Activated naive CD8-positive, alpha-beta T cell treated with anti-CD3 and anti-CD28 coated beads, Interleukin-2, amount 10 ng/mL, durations not matched to agents 7 days and 5 days (primary cell): ENCODE results near the gene EFCAB6. TPM values are rescaled to one million over a fixed set of nuclear protein-coding genes. Genes with fewer than 3 reads are reported as not detected.

ENCODE experiments used
- ATAC-seq: fragments of 150-1000 bp; cut with Tn5 transposase; one replicate; pipeline ENCODE4 v1.10.0; 2021; ENCODE audit warnings: low read depth, moderate library complexity
- POLR2A ChIA-PET: fragments of 350-600 bp; sonication (Branson Sonifier 250); formaldehyde crosslinking; loops from one replicate; lab custom pipeline; 2021; ENCODE audit warnings: antibody characterized with exemption; lab: Charles Lee
- DNase-seq: peaks from one replicate; pipeline ENCODE4 v3.0.0; 2021
- H3K27ac Mint-ChIP-seq: one replicate; pipeline ENCODE4 v1.8.0; 2022; ENCODE audit warnings: mild to moderate bottlenecking, mixed read lengths
- H3K27me3 Mint-ChIP-seq: one replicate; pipeline ENCODE4 v1.8.0; 2022; ENCODE audit warnings: mild to moderate bottlenecking, moderate library complexity, mixed read lengths
- H3K36me3 Mint-ChIP-seq: one replicate; pipeline ENCODE4 v1.8.0; 2021; ENCODE audit warnings: mild to moderate bottlenecking, mixed read lengths
- H3K4me1 Mint-ChIP-seq: one replicate; pipeline ENCODE4 v1.8.0; 2021; ENCODE audit warnings: mixed read lengths
- H3K4me3 Mint-ChIP-seq: one replicate; pipeline ENCODE4 v1.8.0; 2022; ENCODE audit warnings: mild to moderate bottlenecking, moderate library complexity, mixed read lengths
- H3K9me3 Mint-ChIP-seq: one replicate; pipeline ENCODE4 v1.8.0; 2021; ENCODE audit warnings: mixed read lengths
- total RNA-seq, 2 experiments: library from RNA; stranded (reverse); gene quantifications; one replicate each; pipeline ENCODE4 v1.2.3, GENCODE V29; 2021

EFCAB6 gene
- total RNA-seq, 2 experiments from 2014 or later = 0.19 to 0.37 TPM

GRCh38 chr22:43583501-43583900, 228.6 kb downstream of the EFCAB6 start:
- no peak overlapping the region for H3K27ac Mint-ChIP-seq
- POLR2A ChIA-PET = no interaction called here

GRCh38 chr22:43582394-43582793, 229.7 kb downstream of the EFCAB6 start:
- Mint-ChIP-seq H3K4me1 (no peaks in the 10 kb centered on the region), H3K36me3 (no peaks in the 10 kb centered on the region), H3K27me3 (peaks cover 3% of the 10 kb centered on the region), H3K9me3 (peaks cover 6% of the 10 kb centered on the region), H3K27ac (no peak overlapping the region), H3K4me3 (no peak overlapping the region)
- ATAC-seq (no peak), DNase-seq (no peak)
- POLR2A ChIA-PET = no interaction called here

More at GRCh38 chr22:43583501-43583900, 228.6 kb downstream of the EFCAB6 start:
- peaks cover 6% of the 10 kb centered on the region for H3K9me3 Mint-ChIP-seq
- no peaks in the 10 kb centered on the region for H3K4me1 Mint-ChIP-seq
- H3K4me3 Mint-ChIP-seq = no peak overlapping the region
- H3K27me3 Mint-ChIP-seq = peaks cover 3% of the 10 kb centered on the region
- no peaks in the 10 kb centered on the region for H3K36me3 Mint-ChIP-seq
- ATAC-seq (no peak), DNase-seq (no peak)

GRCh38 chr22:43580271-43580750, 231.8 kb downstream of the EFCAB6 start:
- Mint-ChIP-seq H3K9me3 (peaks cover 6% of the 10 kb centered on the region), H3K27me3 (peaks cover 8% of the 10 kb centered on the region), H3K36me3 (no peaks in the 10 kb centered on the region), H3K4me1 (no peaks in the 10 kb centered on the region), H3K4me3 (no peak overlapping the region), H3K27ac (no peak overlapping the region)
- POLR2A ChIA-PET = no interaction called here
- DNase-seq (no peak), ATAC-seq (no peak)

GRCh38 chr22:43574738-43575137, 237.4 kb downstream of the EFCAB6 start:
- Mint-ChIP-seq H3K4me3 (no peak overlapping the region), H3K27ac (no peak overlapping the region), H3K9me3 (no peaks in the 10 kb centered on the region), H3K4me1 (no peaks in the 10 kb centered on the region), H3K36me3 (no peaks in the 10 kb centered on the region), H3K27me3 (peaks cover 8% of the 10 kb centered on the region)
- POLR2A ChIA-PET = no interaction called here
- no peak for DNase-seq
- no peak for ATAC-seq

- Mint-ChIP-seq H3K4me1 (no peaks in the 10 kb centered on the region), H3K27ac (no peak overlapping the region), H3K27me3 (peaks cover 8% of the 10 kb centered on the region), H3K4me3 (no peak overlapping the region), H3K9me3 (no peaks in the 10 kb centered on the region), H3K36me3 (no peaks in the 10 kb centered on the region)
- ATAC-seq = no peak
- no peak for DNase-seq
- POLR2A ChIA-PET = no interaction called here
These were observed 239.4 kb downstream of the EFCAB6 start for GRCh38 chr22:43572710-43573109.

GRCh38 chr22:43571181-43571580, 240.9 kb downstream of the EFCAB6 start:
- ATAC-seq (no peak), DNase-seq (no peak)
- Mint-ChIP-seq H3K9me3 (no peaks in the 10 kb centered on the region), H3K36me3 (no peaks in the 10 kb centered on the region), H3K4me3 (no peak overlapping the region), H3K4me1 (no peaks in the 10 kb centered on the region), H3K27me3 (peaks cover 3% of the 10 kb centered on the region), H3K27ac (no peak overlapping the region)
- POLR2A ChIA-PET = no interaction called here

GRCh38 chr22:43570531-43571165, 241.5 kb downstream of the EFCAB6 start:
- no peak overlapping the region for H3K27ac Mint-ChIP-seq
- H3K4me3 Mint-ChIP-seq = no peak overlapping the region
- H3K4me1 Mint-ChIP-seq = no peaks in the 10 kb centered on the region
- POLR2A ChIA-PET = no interaction called here
- H3K9me3 Mint-ChIP-seq = no peaks in the 10 kb centered on the region
- H3K27me3 Mint-ChIP-seq = peaks cover 3% of the 10 kb centered on the region
- DNase-seq (no peak), ATAC-seq (no peak)
- no peaks in the 10 kb centered on the region for H3K36me3 Mint-ChIP-seq

GRCh38 chr22:43569111-43569510, 243.0 kb downstream of the EFCAB6 start:
- POLR2A ChIA-PET = no interaction called here
- ATAC-seq = no peak

GRCh38 chr22:43567691-43568324, 244.3 kb downstream of the EFCAB6 start:
- H3K4me3 Mint-ChIP-seq = no peak overlapping the region

More at GRCh38 chr22:43569111-43569510, 243.0 kb downstream of the EFCAB6 start:
- DNase-seq = no peak
- Mint-ChIP-seq H3K27ac (no peak overlapping the region), H3K27me3 (peaks cover 3% of the 10 kb centered on the region), H3K36me3 (no peaks in the 10 kb centered on the region), H3K9me3 (no peaks in the 10 kb centered on the region), H3K4me3 (no peak overlapping the region), H3K4me1 (no peaks in the 10 kb centered on the region)

GRCh38 chr22:43566561-43567332, 245.4 kb downstream of the EFCAB6 start:
- Mint-ChIP-seq H3K27me3 (peaks cover under 1% of the 10 kb centered on the region), H3K4me3 (no peak overlapping the region), H3K27ac (no peak overlapping the region), H3K9me3 (no peaks in the 10 kb centered on the region), H3K36me3 (no peaks in the 10 kb centered on the region), H3K4me1 (no peaks in the 10 kb centered on the region)
- ATAC-seq (no peak), DNase-seq (no peak)
- POLR2A ChIA-PET = no interaction called here

More at GRCh38 chr22:43567691-43568324, 244.3 kb downstream of the EFCAB6 start:
- DNase-seq (no peak), ATAC-seq (no peak)
- no peak overlapping the region for H3K27ac Mint-ChIP-seq
- H3K4me1 Mint-ChIP-seq = no peaks in the 10 kb centered on the region
- H3K9me3 Mint-ChIP-seq = no peaks in the 10 kb centered on the region
- POLR2A ChIA-PET = no interaction called here
- H3K36me3 Mint-ChIP-seq = no peaks in the 10 kb centered on the region
- H3K27me3 Mint-ChIP-seq = peaks cover 3% of the 10 kb centered on the region

GRCh38 chr22:43566021-43566420, 246.1 kb downstream of the EFCAB6 start:
- Mint-ChIP-seq H3K27me3 (no peaks in the 10 kb centered on the region), H3K27ac (no peak overlapping the region), H3K4me3 (no peak overlapping the region)

GRCh38 chr22:43564859-43565258, 247.2 kb downstream of the EFCAB6 start:
- ATAC-seq (no peak), DNase-seq (no peak)
- Mint-ChIP-seq H3K4me1 (no peaks in the 10 kb centered on the region), H3K4me3 (no peak overlapping the region), H3K27ac (no peak overlapping the region), H3K27me3 (no peaks in the 10 kb centered on the region), H3K36me3 (no peaks in the 10 kb centered on the region), H3K9me3 (no peaks in the 10 kb centered on the region)
- POLR2A ChIA-PET = no interaction called here

More at GRCh38 chr22:43566021-43566420, 246.1 kb downstream of the EFCAB6 start:
- ATAC-seq (no peak), DNase-seq (no peak)
- no peaks in the 10 kb centered on the region for H3K9me3 Mint-ChIP-seq
- POLR2A ChIA-PET = no interaction called here
- H3K36me3 Mint-ChIP-seq = no peaks in the 10 kb centered on the region
- no peaks in the 10 kb centered on the region for H3K4me1 Mint-ChIP-seq

- DNase-seq (no peak), ATAC-seq (no peak)
- Mint-ChIP-seq H3K27me3 (no peaks in the 10 kb centered on the region), H3K4me3 (no peak overlapping the region), H3K36me3 (no peaks in the 10 kb centered on the region), H3K4me1 (no peaks in the 10 kb centered on the region), H3K9me3 (no peaks in the 10 kb centered on the region), H3K27ac (no peak overlapping the region)
- POLR2A ChIA-PET = no interaction called here
These were observed 248.5 kb downstream of the EFCAB6 start for GRCh38 chr22:43563571-43563970.
